K562 (cell line): Measurements from ENCODE around the gene MBOAT2. TPM values are rescaled to one million over a fixed set of nuclear protein-coding genes. Genes with fewer than 3 reads are reported as not detected.

Experiments used
- DIDO1 ChIP-seq: fragments of 450-650 bp; IDR thresholded peaks from 2 replicates; pipeline ENCODE4 v1.6.1; 2016; ENCODE audit warnings: low read depth, missing biosample characterization, missing genetic modification characterization
- TAF7 ChIP-seq: fragments of 450-650 bp; IDR thresholded peaks from 2 replicates; pipeline ENCODE4 v1.6.1; 2016; ENCODE audit warnings: missing genetic modification characterization, missing compliant biosample characterization
- ZBTB7A ChIP-seq: IDR thresholded peaks from 2 replicates; pipeline ENCODE4 v1.6.1; 2011; ENCODE audit warnings: low read depth, mild to moderate bottlenecking, low read length, moderate library complexity, borderline replicate concordance; ENCODE audit not compliant: control insufficient read depth
- ZNF696 ChIP-seq: fragments of 250-450 bp; sonication (Bioruptor Pico); conservative IDR thresholded peaks from 2 replicates; pipeline ENCODE4 v1.4.0; 2020; ENCODE audit warnings: mild to moderate bottlenecking, moderate library complexity
- polyA plus RNA-seq, 8 experiments: library from polyadenylated mRNA; depleted of rRNA in 4 of 8; stranded (reverse) in 5 of 8; unstranded in 3 of 8; fragments of >200 nt; fragmentation: Nextera tagmentation in 2 of 8; fragmentation: Illumina TruSeq in 1 of 8; extraction: Ambion mirVana in 2 of 8; extraction: Trizol in 1 of 8; gene quantifications; 2 replicates each; pipeline versions ENCODE4 v1.2.1 to v1.2.3, GENCODE V29; 2011 to 2014; ENCODE audit warnings: inconsistent platforms in 1 of 8, missing spikeins in 1 of 8
- total RNA-seq, 7 experiments: library from RNA; depleted of rRNA in 6 of 7; stranded (reverse); fragments of >200 nt in 6 of 7; fragmentation: Illumina TruSeq in 2 of 7; extraction: Trizol in 2 of 7; gene quantifications; 2 replicates each; pipeline versions ENCODE4 v1.2.1 to v1.2.3, GENCODE V29; 2011 to 2021; ENCODE audit warnings: low replicate concordance in 1 of 7
- TF ChIP-seq, protein P1 (sequence below), 2 experiments: fragments of 450-650 bp in 1 of 2; sonication (generic) in 1 of 2; formaldehyde crosslinking in 1 of 2; IDR thresholded peaks; 2 replicates each; pipeline versions ENCODE4 v1.7.1 to v1.9.0; 2016 to 2022; ENCODE audit warnings: inconsistent platforms in 1 of 2, mild to moderate bottlenecking in 1 of 2, missing genetic modification reagents in 1 of 2
- TF ChIP-seq, protein P2 (sequence below): fragments of 250-450 bp; sonication (Bioruptor Pico); IDR thresholded peaks from 2 replicates; pipeline ENCODE4 v1.8.0; 2021; ENCODE audit warnings: mild to moderate bottlenecking, moderate library complexity

MBOAT2 gene
- total and polyA plus RNA-seq, 9 of the 15 experiments (the other 6 are each of a cell fraction or from before 2014, with no cell fraction given): 8.4 to 122 (median 27.6) TPM

- TF ChIP-seq, protein P1, sequence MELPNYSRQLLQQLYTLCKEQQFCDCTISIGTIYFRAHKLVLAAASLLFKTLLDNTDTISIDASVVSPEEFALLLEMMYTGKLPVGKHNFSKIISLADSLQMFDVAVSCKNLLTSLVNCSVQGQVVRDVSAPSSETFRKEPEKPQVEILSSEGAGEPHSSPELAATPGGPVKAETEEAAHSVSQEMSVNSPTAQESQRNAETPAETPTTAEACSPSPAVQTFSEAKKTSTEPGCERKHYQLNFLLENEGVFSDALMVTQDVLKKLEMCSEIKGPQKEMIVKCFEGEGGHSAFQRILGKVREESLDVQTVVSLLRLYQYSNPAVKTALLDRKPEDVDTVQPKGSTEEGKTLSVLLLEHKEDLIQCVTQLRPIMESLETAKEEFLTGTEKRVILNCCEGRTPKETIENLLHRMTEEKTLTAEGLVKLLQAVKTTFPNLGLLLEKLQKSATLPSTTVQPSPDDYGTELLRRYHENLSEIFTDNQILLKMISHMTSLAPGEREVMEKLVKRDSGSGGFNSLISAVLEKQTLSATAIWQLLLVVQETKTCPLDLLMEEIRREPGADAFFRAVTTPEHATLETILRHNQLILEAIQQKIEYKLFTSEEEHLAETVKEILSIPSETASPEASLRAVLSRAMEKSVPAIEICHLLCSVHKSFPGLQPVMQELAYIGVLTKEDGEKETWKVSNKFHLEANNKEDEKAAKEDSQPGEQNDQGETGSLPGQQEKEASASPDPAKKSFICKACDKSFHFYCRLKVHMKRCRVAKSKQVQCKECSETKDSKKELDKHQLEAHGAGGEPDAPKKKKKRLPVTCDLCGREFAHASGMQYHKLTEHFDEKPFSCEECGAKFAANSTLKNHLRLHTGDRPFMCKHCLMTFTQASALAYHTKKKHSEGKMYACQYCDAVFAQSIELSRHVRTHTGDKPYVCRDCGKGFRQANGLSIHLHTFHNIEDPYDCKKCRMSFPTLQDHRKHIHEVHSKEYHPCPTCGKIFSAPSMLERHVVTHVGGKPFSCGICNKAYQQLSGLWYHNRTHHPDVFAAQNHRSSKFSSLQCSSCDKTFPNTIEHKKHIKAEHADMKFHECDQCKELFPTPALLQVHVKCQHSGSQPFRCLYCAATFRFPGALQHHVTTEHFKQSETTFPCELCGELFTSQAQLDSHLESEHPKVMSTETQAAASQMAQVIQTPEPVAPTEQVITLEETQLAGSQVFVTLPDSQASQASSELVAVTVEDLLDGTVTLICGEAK (IDR thresholded peaks at IDR 0.05): no peak
- TF ChIP-seq, protein P1 (CRISPR knock-in tag; IDR thresholded peaks at IDR 0.05): no peak
- no peak for TF ChIP-seq ZBTB7A
- TF ChIP-seq TAF7 (tag): no peak
- no peak for TF ChIP-seq ZNF696 (CRISPR knock-in tag)
- TF ChIP-seq, protein P2, sequence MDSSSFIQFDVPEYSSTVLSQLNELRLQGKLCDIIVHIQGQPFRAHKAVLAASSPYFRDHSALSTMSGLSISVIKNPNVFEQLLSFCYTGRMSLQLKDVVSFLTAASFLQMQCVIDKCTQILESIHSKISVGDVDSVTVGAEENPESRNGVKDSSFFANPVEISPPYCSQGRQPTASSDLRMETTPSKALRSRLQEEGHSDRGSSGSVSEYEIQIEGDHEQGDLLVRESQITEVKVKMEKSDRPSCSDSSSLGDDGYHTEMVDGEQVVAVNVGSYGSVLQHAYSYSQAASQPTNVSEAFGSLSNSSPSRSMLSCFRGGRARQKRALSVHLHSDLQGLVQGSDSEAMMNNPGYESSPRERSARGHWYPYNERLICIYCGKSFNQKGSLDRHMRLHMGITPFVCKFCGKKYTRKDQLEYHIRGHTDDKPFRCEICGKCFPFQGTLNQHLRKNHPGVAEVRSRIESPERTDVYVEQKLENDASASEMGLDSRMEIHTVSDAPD (CRISPR knock-in tag): no peak
- TF ChIP-seq DIDO1 (tag): no peak
- TF ChIP-seq, all 486 proteins: peak for 3
Observed at GRCh38 chr2:8922431-8922830, 81.1 kb downstream of the MBOAT2 start (continued).
